ENCODE results near the gene DHX38. TPM values are rescaled to one million over a fixed set of nuclear protein-coding genes. Genes with fewer than 3 reads are reported as not detected.

The DHX38 gene
- total RNA-seq, 4 donors from 2014 or later: 74.1 to 111 (median 81.0) TPM

DNA sequence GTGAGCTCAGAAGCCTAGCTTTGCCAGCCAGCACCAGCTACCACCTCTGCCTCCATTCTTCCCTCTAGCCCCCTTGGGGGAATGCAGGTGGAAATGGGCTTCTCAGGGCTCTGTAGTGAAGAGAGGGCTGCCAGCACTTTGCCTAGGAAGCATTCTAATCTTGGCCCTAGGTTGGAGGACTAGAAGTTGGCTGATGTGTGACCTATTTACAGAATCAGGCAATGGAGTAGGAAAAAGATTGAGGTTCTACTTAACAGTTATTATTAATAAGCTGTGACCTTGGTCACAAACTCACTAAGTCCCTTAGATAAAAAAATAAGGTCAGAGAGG, 19.9 kb downstream of the DHX38 start:
- TF ChIP-seq EP300 (IDR thresholded peaks at IDR 0.05) (no peak), POLR2A (IDR thresholded peaks at IDR 0.05) (no peak)
- TF ChIP-seq, protein P1, sequence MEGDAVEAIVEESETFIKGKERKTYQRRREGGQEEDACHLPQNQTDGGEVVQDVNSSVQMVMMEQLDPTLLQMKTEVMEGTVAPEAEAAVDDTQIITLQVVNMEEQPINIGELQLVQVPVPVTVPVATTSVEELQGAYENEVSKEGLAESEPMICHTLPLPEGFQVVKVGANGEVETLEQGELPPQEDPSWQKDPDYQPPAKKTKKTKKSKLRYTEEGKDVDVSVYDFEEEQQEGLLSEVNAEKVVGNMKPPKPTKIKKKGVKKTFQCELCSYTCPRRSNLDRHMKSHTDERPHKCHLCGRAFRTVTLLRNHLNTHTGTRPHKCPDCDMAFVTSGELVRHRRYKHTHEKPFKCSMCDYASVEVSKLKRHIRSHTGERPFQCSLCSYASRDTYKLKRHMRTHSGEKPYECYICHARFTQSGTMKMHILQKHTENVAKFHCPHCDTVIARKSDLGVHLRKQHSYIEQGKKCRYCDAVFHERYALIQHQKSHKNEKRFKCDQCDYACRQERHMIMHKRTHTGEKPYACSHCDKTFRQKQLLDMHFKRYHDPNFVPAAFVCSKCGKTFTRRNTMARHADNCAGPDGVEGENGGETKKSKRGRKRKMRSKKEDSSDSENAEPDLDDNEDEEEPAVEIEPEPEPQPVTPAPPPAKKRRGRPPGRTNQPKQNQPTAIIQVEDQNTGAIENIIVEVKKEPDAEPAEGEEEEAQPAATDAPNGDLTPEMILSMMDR (IDR thresholded peaks at IDR 0.05): no peak
- Histone ChIP-seq H3K4me3 (no peak overlapping the region), H3K4me1 (no peaks in the 10 kb centered on the region), H3K27me3 (no peaks in the 10 kb centered on the region), H3K9me3 (peaks cover 0 to 9% (median 0%) of the 10 kb centered on the region in 4 donors), H3K36me3 (peaks cover 2 to 58% (median 23%) of the 10 kb centered on the region in 3 donors), H3K27ac (no peak overlapping the region)
- DNase-seq (ENCODE audit: low spot score in 2 of 2): no peak

DNA sequence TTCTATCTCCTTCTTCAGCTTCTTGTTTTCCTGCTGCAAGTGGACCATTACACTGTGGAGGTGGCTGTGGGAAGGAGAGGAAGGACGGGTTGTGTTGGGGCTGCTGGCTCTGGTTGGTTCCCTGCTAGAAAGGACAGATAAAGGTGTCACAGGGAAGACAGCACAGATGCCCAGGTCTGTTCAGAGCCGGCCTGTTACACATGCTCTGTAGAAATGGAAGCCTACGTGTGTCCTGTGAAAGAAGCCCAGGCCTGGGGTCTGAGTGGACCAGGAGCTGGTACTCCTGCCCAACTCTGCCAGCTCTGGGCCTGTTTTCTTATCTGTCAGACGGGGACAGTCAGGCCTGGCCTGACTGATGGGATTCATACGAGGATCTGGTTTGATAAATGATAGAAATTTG, 26.4 kb downstream of the DHX38 start:
- Histone ChIP-seq H3K27me3 (no peaks in the 10 kb centered on the region), H3K4me1 (peaks cover 0 to 7% (median 0%) of the 10 kb centered on the region in 4 donors), H3K36me3 (no peaks in the 10 kb centered on the region), H3K4me3 (no peak overlapping the region), H3K27ac (no peak overlapping the region), H3K9me3 (peaks cover 0 to 7% (median 0%) of the 10 kb centered on the region in 4 donors)
- TF ChIP-seq EP300 (IDR thresholded peaks at IDR 0.05): no peak
- TF ChIP-seq, protein P1 (IDR thresholded peaks at IDR 0.05): no peak
- 82 to 95% methylated on average over 5 of the region's 5 CpGs for WGBS, 2 donors
- DNase-seq (ENCODE audit: low spot score in 2 of 2): no peak

DNA sequence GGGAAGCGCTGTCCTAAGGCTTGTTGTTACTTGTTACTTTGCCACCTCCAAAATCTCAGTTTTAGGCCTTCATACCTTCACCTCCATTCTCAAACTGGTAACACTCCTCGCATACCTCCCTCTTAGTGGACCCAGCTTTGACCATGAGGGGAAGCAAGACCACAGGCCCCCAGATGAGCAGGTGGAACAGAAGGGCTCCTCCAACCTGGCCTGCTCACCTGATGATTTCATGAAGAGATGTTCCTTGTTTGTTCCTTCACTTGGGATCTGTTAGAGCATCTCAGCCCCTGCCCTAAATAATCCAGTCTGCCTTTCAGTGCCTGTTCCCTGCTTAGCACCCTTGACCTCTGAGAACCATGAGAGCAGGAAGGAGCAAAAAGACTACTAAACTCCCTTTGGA, 28.7 kb downstream of the DHX38 start:
- no peak for DNase-seq (ENCODE audit: low spot score in 2 of 2)
- WGBS, 2 donors: 96 to 100% methylated on average over 2 of the region's 2 CpGs

DNA sequence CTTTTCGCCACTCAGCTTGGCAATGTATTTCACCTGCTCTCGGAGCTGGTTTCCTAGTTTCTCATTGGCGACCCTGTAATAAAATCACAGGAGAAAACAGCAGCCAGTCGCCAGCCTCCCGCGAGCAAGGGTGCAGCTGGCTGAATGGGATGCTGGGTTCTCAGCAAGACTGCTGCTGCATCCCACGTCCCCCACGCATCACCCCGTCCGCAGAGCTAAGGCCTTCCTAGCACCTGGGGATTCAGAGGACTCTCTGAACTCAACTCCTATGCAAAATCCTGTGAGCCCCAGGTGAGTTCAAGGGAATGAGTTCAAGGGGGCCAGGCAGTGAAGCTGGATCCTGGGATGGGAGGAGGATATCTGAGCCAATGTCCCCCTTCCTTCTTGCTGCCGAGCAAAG, 29.3 kb downstream of the DHX38 start:
- no peak overlapping the region for H3K27ac ChIP-seq
- peaks cover 0 to 18% (median 0%) of the 10 kb centered on the region in 4 donors for H3K4me1 ChIP-seq
- no peak for DNase-seq (ENCODE audit: low spot score in 2 of 2)
- no peaks in the 10 kb centered on the region for H3K27me3 ChIP-seq
- H3K36me3 ChIP-seq: no peaks in the 10 kb centered on the region
- TF ChIP-seq, protein P1 (IDR thresholded peaks at IDR 0.05): no peak
- TF ChIP-seq POLR2A (IDR thresholded peaks at IDR 0.05) (no peak), EP300 (IDR thresholded peaks at IDR 0.05) (no peak)
- 78 to 92% methylated on average over 11 of the region's 11 CpGs for WGBS, 2 donors
- H3K4me3 ChIP-seq: no peak overlapping the region
- H3K9me3 ChIP-seq: no peaks in the 10 kb centered on the region

More for the DNA sequence above, 28.7 kb downstream of the DHX38 start:
- Histone ChIP-seq H3K9me3 (no peaks in the 10 kb centered on the region), H3K4me1 (peaks cover 0 to 18% (median 0%) of the 10 kb centered on the region in 4 donors), H3K27me3 (no peaks in the 10 kb centered on the region), H3K4me3 (no peak overlapping the region), H3K27ac (no peak overlapping the region), H3K36me3 (no peaks in the 10 kb centered on the region)
- TF ChIP-seq, protein P1 (IDR thresholded peaks at IDR 0.05): no peak
- TF ChIP-seq POLR2A (IDR thresholded peaks at IDR 0.05): no peak
- no peak for TF ChIP-seq EP300 (IDR thresholded peaks at IDR 0.05)

DNA sequence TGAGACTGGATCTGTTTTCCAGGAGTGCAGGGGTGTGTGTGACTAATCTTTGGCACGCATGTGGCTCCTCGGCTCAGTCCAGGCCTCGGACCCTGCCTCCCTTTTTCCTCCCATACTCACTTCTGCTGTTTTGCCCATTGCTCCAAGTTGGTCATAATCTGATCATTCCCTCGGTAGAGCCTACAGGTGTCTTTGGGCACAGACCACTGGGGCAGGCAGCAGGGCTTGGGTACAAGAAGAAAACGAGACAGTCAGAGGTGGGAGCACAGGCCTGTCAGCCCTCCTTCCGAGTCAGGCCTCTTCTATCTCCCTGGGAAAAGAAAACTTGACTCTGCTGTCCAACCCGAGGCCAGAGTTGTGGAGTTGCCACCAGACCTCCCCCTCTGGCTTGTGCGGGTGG, 29.8 kb downstream of the DHX38 start:
- DNase-seq (ENCODE audit: low spot score in 2 of 2): no peak
- Histone ChIP-seq H3K9me3 (no peaks in the 10 kb centered on the region), H3K4me3 (no peak overlapping the region), H3K36me3 (no peaks in the 10 kb centered on the region), H3K27ac (no peak overlapping the region), H3K27me3 (no peaks in the 10 kb centered on the region), H3K4me1 (peaks cover 0 to 18% (median 0%) of the 10 kb centered on the region in 4 donors)
- 66 to 90% methylated on average over 8 of the region's 8 CpGs for WGBS, 2 donors
- TF ChIP-seq EP300 (IDR thresholded peaks at IDR 0.05) (no peak), POLR2A (IDR thresholded peaks at IDR 0.05) (no peak)
- TF ChIP-seq, protein P1 (IDR thresholded peaks at IDR 0.05): no peak
